Stimulated activated CD8-positive, alpha-beta memory T cell treated with anti-CD3 and anti-CD28 coated beads, Interleukin-7, amount 100 ng/mL, for 48 hours (primary cell): ENCODE results near the gene IFNL2.
"Not testable (repeated sequence)": the region's sequence is repeated elsewhere in the genome, so short reads cannot be mapped to it uniquely, and the experiment has no call there.

Experiments used
- DNase-seq, 2 donors: peaks; one replicate each; pipeline ENCODE4 v3.0.0-alpha.2; 2020; ENCODE audit warnings: low read depth in 1 of 2; ENCODE audit errors: extremely low read depth in 1 of 2

Gene IFNL2

GRCh38 chr19:39268085-39268484 lies at the start of gene IFNL2:
TSS of gene IFNL2 (plus strand) at chr19:39268396. CDS start at chr19:39268569, 173 bp downstream.
- DNase-seq = not testable (repeated sequence)

GRCh38 chr19:39219108-39219507 lies 49.1 kb upstream of the IFNL2 start:
- not testable (repeated sequence) for DNase-seq

- no peak for DNase-seq
These were observed 44.4 kb upstream of the IFNL2 start for GRCh38 chr19:39223703-39224279.

GRCh38 chr19:39224910-39225309 lies 43.3 kb upstream of the IFNL2 start:
- DNase-seq = no peak

- no peak for DNase-seq
These were observed 38.0 kb upstream of the IFNL2 start for GRCh38 chr19:39230096-39230764.

GRCh38 chr19:39232708-39233107 lies 35.5 kb upstream of the IFNL2 start:
- DNase-seq = no peak

- DNase-seq = no peak
These were observed 31.7 kb upstream of the IFNL2 start for GRCh38 chr19:39236527-39236926.

GRCh38 chr19:39237200-39238184 lies 30.7 kb upstream of the IFNL2 start:
- peak in 1 of 2 donors; percentile 49 for DNase-seq

GRCh38 chr19:39238209-39238608 lies 30.0 kb upstream of the IFNL2 start:
- no peak for DNase-seq

- no peak for DNase-seq
These were observed 29.3 kb upstream of the IFNL2 start for GRCh38 chr19:39238944-39239343.

GRCh38 chr19:39240421-39240820 lies 27.8 kb upstream of the IFNL2 start:
- DNase-seq = no peak

GRCh38 chr19:39243741-39244140 lies 24.5 kb upstream of the IFNL2 start:
- DNase-seq = not testable (repeated sequence)

GRCh38 chr19:39244410-39245100 lies 23.6 kb upstream of the IFNL2 start, which contains the start of gene IFNL3:
TSS of gene IFNL3 (minus strand) at chr19:39245006. CDS start at chr19:39244967, 39 bp downstream.
- DNase-seq = not testable (repeated sequence)

GRCh38 chr19:39245166-39245565 lies 23.0 kb upstream of the IFNL2 start:
- not testable (repeated sequence) for DNase-seq

GRCh38 chr19:39246951-39247669 lies 21.1 kb upstream of the IFNL2 start:
- peak in 1 of 2 donors; percentile 20 for DNase-seq

- DNase-seq = no peak
These were observed 20.2 kb upstream of the IFNL2 start for GRCh38 chr19:39247701-39248664.

GRCh38 chr19:39248806-39249205 lies 19.4 kb upstream of the IFNL2 start, which contains the start of gene IFNL4:
TSS of gene IFNL4 (minus strand) at chr19:39248856.
- DNase-seq = no peak

GRCh38 chr19:39251081-39251480 lies 17.1 kb upstream of the IFNL2 start:
- no peak for DNase-seq

- no peak for DNase-seq
These were observed 16.4 kb upstream of the IFNL2 start for GRCh38 chr19:39251846-39252245.
